Neural progenitor cell (in vitro differentiated cells): ENCODE results near the gene CAMK2D. TPM values are rescaled to one million over a fixed set of nuclear protein-coding genes. Genes with fewer than 3 reads are reported as not detected.
A peak's percentile ranks its signal among the peaks of the same experiment; 100 is the strongest.

Source experiments
- DNase-seq: peaks from one replicate; pipeline ENCODE4 v3.0.0-alpha.2; 2016; ENCODE audit warnings: low spot score
- H2AFZ ChIP-seq: fragments of 200-600 bp; sonication (generic); replicated peaks from 2 replicates; pipeline ENCODE4 v1.6.1; 2016; ENCODE audit warnings: antibody characterized with exemption
- H3F3A ChIP-seq: fragments of 200-600 bp; sonication (generic); 2 replicates; pipeline ENCODE4 v1.6.1; 2016; ENCODE audit warnings: antibody characterized with exemption, low read depth
- H3K27ac ChIP-seq: fragments of 200-600 bp; sonication (generic); 2 replicates; pipeline ENCODE4 v1.5.1; 2016; ENCODE audit warnings: mild to moderate bottlenecking
- H3K27me3 ChIP-seq: fragments of 200-600 bp; sonication (generic); 2 replicates; pipeline ENCODE4 v1.6.1; 2016; ENCODE audit warnings: mild to moderate bottlenecking, moderate library complexity
- H3K36me3 ChIP-seq: fragments of 200-600 bp; sonication (generic); 2 replicates; pipeline ENCODE4 v1.5.1; 2016
- H3K4me1 ChIP-seq: fragments of 200-600 bp; sonication (generic); 2 replicates; pipeline ENCODE4 v1.6.1; 2016; ENCODE audit warnings: mixed run types
- H3K4me2 ChIP-seq: fragments of 200-600 bp; sonication (generic); 2 replicates; pipeline ENCODE4 v1.6.1; 2016
- H3K4me3 ChIP-seq: fragments of 200-600 bp; sonication (generic); 2 replicates; pipeline ENCODE4 v1.5.1; 2016
- H3K79me2 ChIP-seq: fragments of 200-600 bp; sonication (generic); 2 replicates; pipeline ENCODE4 v1.6.1; 2016; ENCODE audit warnings: low read depth
- H3K9ac ChIP-seq: fragments of 200-600 bp; sonication (generic); 2 replicates; pipeline ENCODE4 v1.6.1; 2016
- H3K9me3 ChIP-seq: fragments of 200-600 bp; sonication (generic); 2 replicates; pipeline ENCODE4 v1.5.1; 2016; ENCODE audit warnings: low read depth
- H4K20me1 ChIP-seq: fragments of 200-600 bp; sonication (generic); 2 replicates; pipeline ENCODE4 v1.6.1; 2016; ENCODE audit warnings: low read depth
- H3K27ac Mint-ChIP-seq: 3 replicates; pipeline ENCODE4 v1.8.0; 2021; ENCODE audit warnings: mixed read lengths
- H3K27me3 Mint-ChIP-seq: 2 replicates; pipeline ENCODE4 v1.8.0; 2022; ENCODE audit warnings: low read depth, mild to moderate bottlenecking, inconsistent platforms, moderate library complexity, mixed read lengths; ENCODE audit not compliant: insufficient read depth
- H3K36me3 Mint-ChIP-seq: 3 replicates; pipeline ENCODE4 v1.8.0; 2021; ENCODE audit warnings: mixed read lengths
- H3K4me1 Mint-ChIP-seq: 3 replicates; pipeline ENCODE4 v1.8.0; 2021; ENCODE audit warnings: mixed read lengths
- H3K4me3 Mint-ChIP-seq: 3 replicates; pipeline ENCODE4 v1.8.0; 2021; ENCODE audit warnings: mild to moderate bottlenecking, moderate library complexity, mixed read lengths
- H3K9me3 Mint-ChIP-seq: 3 replicates; pipeline ENCODE4 v1.8.0; 2020; ENCODE audit warnings: mixed read lengths
- EZH2 ChIP-seq: fragments of 200-600 bp; sonication (generic); IDR thresholded peaks from 2 replicates; pipeline ENCODE4 v1.6.1; 2017; ENCODE audit warnings: antibody characterized with exemption, mild to moderate bottlenecking, moderate library complexity
- EZH2phosphoT487 ChIP-seq: fragments of 200-600 bp; sonication (generic); IDR thresholded peaks from 2 replicates; pipeline ENCODE4 v1.6.1; 2017; ENCODE audit warnings: antibody characterized with exemption
- total RNA-seq: library from RNA; depleted of rRNA; stranded (reverse); fragments of >200 nt; gene quantifications from 2 replicates; pipeline ENCODE4 v1.2.3, GENCODE V29; 2015; ENCODE audit warnings: low replicate concordance
- TF ChIP-seq, protein P1 (sequence below): fragments of 200-600 bp; sonication (generic); IDR thresholded peaks from 2 replicates; pipeline ENCODE4 v1.5.1; 2017; ENCODE audit warnings: antibody characterized with exemption, mild to moderate bottlenecking

The CAMK2D gene
- total RNA-seq, 1 donor from 2014 or later, result 33.2 TPM

DNA sequence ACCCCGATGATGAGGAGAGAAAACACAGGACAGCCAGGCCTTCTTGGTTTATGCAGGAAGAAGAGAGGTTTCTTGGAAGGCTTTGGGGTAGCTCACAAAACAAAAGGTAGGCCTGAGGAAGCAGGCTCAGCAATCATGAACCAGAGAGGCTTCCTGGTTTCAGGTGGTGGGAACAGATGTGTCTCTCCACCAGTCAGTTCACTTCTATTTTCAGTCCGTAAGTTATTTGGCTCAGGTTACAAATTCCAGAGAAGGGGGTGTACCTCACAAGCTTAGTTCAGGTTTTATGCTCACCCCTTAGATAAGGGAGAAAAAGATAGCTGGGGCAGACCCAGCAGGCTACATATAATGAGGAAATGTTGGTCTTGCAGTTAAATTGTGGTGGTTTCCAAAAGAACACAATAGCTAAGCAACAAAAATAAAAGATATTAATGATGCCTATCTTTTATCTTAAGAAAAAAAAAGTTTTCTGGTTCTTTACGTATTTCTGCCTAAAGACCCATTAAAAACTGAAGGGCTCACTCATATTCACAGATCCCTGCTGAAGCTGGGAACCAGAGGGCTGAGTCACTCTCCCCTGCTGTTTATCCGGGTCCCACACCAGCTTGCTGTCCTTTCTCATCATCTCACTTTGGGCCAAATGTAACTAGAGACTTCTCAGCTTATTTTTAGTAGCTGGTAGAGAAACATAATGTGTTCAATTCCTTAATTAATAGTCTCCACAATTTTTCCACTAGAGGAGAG lies 177.0 kb downstream of the CAMK2D start:
- Histone ChIP-seq H3K4me2 (peak overlapping the region; percentile 29), H4K20me1 (no peaks in the 10 kb centered on the region), H2AFZ (no peak overlapping the region), H3K27ac (peak overlapping the region; percentile 53), H3K79me2 (no peaks in the 10 kb centered on the region), H3K36me3 (no peaks in the 10 kb centered on the region), H3K27me3 (no peaks in the 10 kb centered on the region), H3K9me3 (no peaks in the 10 kb centered on the region), H3K4me3 (no peak overlapping the region), H3K9ac (no peak overlapping the region), H3F3A (no peaks in the 10 kb centered on the region), H3K4me1 (peaks cover 11% of the 10 kb centered on the region)
- H3K9me3 Mint-ChIP-seq, result no peaks in the 10 kb centered on the region
- peaks cover 2% of the 10 kb centered on the region for H3K27me3 Mint-ChIP-seq
- peak overlapping the region; percentile 39 for H3K27ac Mint-ChIP-seq
- no peak overlapping the region for H3K4me3 Mint-ChIP-seq
- TF ChIP-seq EZH2phosphoT487 (no peak), EZH2 (no peak)
- TF ChIP-seq, protein P1, sequence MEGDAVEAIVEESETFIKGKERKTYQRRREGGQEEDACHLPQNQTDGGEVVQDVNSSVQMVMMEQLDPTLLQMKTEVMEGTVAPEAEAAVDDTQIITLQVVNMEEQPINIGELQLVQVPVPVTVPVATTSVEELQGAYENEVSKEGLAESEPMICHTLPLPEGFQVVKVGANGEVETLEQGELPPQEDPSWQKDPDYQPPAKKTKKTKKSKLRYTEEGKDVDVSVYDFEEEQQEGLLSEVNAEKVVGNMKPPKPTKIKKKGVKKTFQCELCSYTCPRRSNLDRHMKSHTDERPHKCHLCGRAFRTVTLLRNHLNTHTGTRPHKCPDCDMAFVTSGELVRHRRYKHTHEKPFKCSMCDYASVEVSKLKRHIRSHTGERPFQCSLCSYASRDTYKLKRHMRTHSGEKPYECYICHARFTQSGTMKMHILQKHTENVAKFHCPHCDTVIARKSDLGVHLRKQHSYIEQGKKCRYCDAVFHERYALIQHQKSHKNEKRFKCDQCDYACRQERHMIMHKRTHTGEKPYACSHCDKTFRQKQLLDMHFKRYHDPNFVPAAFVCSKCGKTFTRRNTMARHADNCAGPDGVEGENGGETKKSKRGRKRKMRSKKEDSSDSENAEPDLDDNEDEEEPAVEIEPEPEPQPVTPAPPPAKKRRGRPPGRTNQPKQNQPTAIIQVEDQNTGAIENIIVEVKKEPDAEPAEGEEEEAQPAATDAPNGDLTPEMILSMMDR, result no peak
- DNase-seq, result peak; percentile 13
- peaks cover 3% of the 10 kb centered on the region for H3K36me3 Mint-ChIP-seq
- peaks cover 15% of the 10 kb centered on the region for H3K4me1 Mint-ChIP-seq

DNA sequence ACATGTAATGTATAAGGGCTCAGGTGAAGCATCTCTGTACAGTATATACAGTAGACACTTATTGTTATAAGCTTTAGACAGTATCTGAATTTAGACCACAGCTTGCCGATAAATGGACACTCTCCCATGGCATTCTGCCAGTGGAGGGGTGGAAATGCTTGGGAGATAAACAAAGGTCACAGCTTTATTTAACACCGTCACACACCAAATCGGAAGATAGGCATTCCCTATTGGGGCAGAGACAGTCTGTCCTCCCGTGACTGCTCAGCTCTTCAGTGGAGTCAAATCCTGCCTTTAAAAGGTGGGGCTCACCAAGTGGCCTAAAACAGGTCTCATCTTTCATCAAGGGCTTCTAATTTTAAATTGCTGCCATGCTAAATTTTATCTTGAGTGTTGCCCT lies 178.8 kb downstream of the CAMK2D start:
- Histone ChIP-seq H4K20me1 (no peaks in the 10 kb centered on the region), H3K27me3 (no peaks in the 10 kb centered on the region), H3K9ac (no peak overlapping the region), H3K79me2 (no peaks in the 10 kb centered on the region), H3K4me1 (peaks cover 11% of the 10 kb centered on the region), H3K36me3 (no peaks in the 10 kb centered on the region), H3K9me3 (no peaks in the 10 kb centered on the region), H3K27ac (no peak overlapping the region), H3K4me2 (no peak overlapping the region), H3K4me3 (no peak overlapping the region), H3F3A (no peaks in the 10 kb centered on the region), H2AFZ (no peak overlapping the region)
- Mint-ChIP-seq H3K4me1 (peaks cover 15% of the 10 kb centered on the region), H3K27ac (no peak overlapping the region), H3K9me3 (no peaks in the 10 kb centered on the region), H3K36me3 (peaks cover 3% of the 10 kb centered on the region), H3K4me3 (no peak overlapping the region), H3K27me3 (peaks cover 2% of the 10 kb centered on the region)
- DNase-seq, result no peak
- TF ChIP-seq, protein P1, result no peak

DNA sequence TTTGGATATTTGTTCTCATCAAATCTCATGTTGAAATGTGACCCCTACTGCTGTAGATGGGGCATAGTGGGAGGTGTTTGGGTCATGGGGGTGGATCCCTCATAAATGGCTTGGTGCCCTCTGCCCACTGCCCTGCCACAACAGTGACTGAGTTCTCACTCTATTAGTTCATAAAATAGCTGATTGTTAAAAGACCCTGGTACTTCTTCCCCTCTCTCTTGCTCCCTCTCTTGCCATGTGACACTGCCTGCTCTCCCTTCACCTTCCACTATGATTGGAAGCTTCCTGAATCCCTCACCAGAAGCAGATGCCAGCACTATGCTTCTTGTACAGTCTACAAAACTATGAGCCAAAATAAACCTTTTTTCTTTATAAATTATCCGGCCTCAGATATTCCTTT lies 182.2 kb downstream of the CAMK2D start:
- Mint-ChIP-seq H3K4me1 (peaks cover 15% of the 10 kb centered on the region), H3K27ac (no peak overlapping the region), H3K27me3 (no peaks in the 10 kb centered on the region), H3K4me3 (no peak overlapping the region), H3K9me3 (no peaks in the 10 kb centered on the region), H3K36me3 (peaks cover 3% of the 10 kb centered on the region)
- Histone ChIP-seq H3K4me2 (no peak overlapping the region), H3K79me2 (no peaks in the 10 kb centered on the region), H3K9ac (no peak overlapping the region), H3K4me1 (peaks cover 5% of the 10 kb centered on the region), H3K9me3 (no peaks in the 10 kb centered on the region), H3F3A (no peaks in the 10 kb centered on the region), H3K27me3 (no peaks in the 10 kb centered on the region), H2AFZ (no peak overlapping the region), H3K27ac (no peak overlapping the region), H3K36me3 (no peaks in the 10 kb centered on the region), H3K4me3 (no peak overlapping the region), H4K20me1 (no peaks in the 10 kb centered on the region)
- TF ChIP-seq EZH2phosphoT487, result no peak
- TF ChIP-seq, protein P1, result no peak
- no peak for TF ChIP-seq EZH2
- no peak for DNase-seq
